ENCODE data around the gene XPC.

DNA sequence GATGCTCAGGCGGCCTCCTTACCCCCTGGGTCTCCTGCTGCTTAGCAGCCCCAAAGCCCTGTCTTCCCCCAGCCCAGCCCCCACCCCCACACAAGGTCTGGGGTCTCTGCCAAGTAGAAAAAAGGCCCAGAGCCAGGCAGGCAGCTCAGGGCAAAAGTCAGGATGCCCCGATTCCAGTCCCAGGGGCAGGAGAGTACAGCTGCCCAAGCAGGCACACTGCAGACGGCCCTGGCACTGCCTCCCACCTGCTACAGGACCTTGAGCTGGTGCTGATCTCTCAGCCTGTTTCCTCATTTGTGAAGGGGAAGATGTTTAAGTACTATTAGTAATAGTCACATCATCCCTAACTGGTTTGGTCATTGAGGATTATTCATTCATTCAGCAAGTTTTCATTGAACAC, 41.0 kb downstream of the XPC start:
- no peak for TF ChIP-seq SP1 (IDR thresholded peaks at IDR 0.05)
- no peak for TF ChIP-seq SUZ12 (IDR thresholded peaks at IDR 0.05)
- TF ChIP-seq FOXM1 (IDR thresholded peaks at IDR 0.05; ENCODE audit: borderline replicate concordance): no peak
- TF ChIP-seq BHLHE40 (IDR thresholded peaks at IDR 0.05; ENCODE audit: borderline replicate concordance): no peak
- TF ChIP-seq CTBP1 (IDR thresholded peaks at IDR 0.05; ENCODE audit: borderline replicate concordance): no peak
- TF ChIP-seq ELF4 (IDR thresholded peaks at IDR 0.05): no peak
- TF ChIP-seq FOXK2 (IDR thresholded peaks at IDR 0.05): no peak

All from HEK293T (cell line).